Activated naive CD4-positive, alpha-beta T cell treated with anti-CD3 and anti-CD28 coated beads, Interleukin-2, amount 10 ng/mL, durations not matched to agents 7 days and 5 days (primary cell): ENCODE data around the gene HIC2.
"Not testable (repeated sequence)": the region's sequence is repeated elsewhere in the genome, so short reads cannot be mapped to it uniquely, and the experiment has no call there.

Experiments
- CTCF ChIA-PET: fragments of 350-600 bp; sonication (Branson Sonifier 250); formaldehyde crosslinking; loops from one replicate; lab custom pipeline; 2021; ENCODE audit warnings: antibody characterized with exemption; lab: Charles Lee
- DNase-seq: peaks from one replicate; pipeline ENCODE4 v3.0.0-alpha.2; 2020
- H3K27ac Mint-ChIP-seq: one replicate; pipeline ENCODE4 v1.8.0; 2021; ENCODE audit warnings: mild to moderate bottlenecking, moderate library complexity, mixed read lengths
- H3K27me3 Mint-ChIP-seq: one replicate; pipeline ENCODE4 v1.8.0; 2021; ENCODE audit warnings: mild to moderate bottlenecking, mixed read lengths
- H3K36me3 Mint-ChIP-seq: one replicate; pipeline ENCODE4 v1.8.0; 2021; ENCODE audit warnings: mixed read lengths
- H3K4me1 Mint-ChIP-seq: one replicate; pipeline ENCODE4 v1.8.0; 2021; ENCODE audit warnings: mixed read lengths
- H3K4me3 Mint-ChIP-seq: one replicate; pipeline ENCODE4 v1.8.0; 2021; ENCODE audit warnings: mild to moderate bottlenecking, moderate library complexity, mixed read lengths
- H3K9me3 Mint-ChIP-seq: one replicate; pipeline ENCODE4 v1.8.0; 2021; ENCODE audit warnings: mixed read lengths

Gene HIC2

DNA sequence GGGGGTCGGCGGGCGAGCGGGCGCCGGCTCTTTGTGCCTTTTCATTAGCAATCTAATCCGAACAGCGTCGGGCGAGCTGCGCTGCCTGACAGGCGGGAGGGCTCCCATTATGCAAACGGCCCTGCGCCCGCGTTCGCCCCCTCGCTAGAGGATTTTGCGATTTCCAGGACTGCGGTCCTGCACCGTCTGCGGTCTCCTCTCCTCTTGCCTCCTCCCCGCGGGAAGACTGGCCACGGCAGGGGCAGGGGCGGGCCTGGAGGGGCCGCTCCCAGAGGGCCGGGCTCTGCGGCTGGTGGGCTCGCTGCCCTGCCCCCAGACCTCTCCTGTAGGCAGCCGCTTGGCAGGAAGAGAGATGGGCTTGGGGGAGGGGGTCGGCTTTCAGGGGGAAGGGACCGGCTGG, 682 bp downstream of the HIC2 start:
- CTCF ChIA-PET, H3K9me3 Mint-ChIP-seq, H3K27ac Mint-ChIP-seq, H3K36me3 Mint-ChIP-seq, H3K27me3 Mint-ChIP-seq, H3K4me1 Mint-ChIP-seq: not testable (repeated sequence)
- peak overlapping the region; percentile 54 for H3K4me3 Mint-ChIP-seq
- DNase-seq: peak; percentile 32

- H3K4me3 Mint-ChIP-seq, H3K4me1 Mint-ChIP-seq, CTCF ChIA-PET, H3K27ac Mint-ChIP-seq, H3K36me3 Mint-ChIP-seq, H3K27me3 Mint-ChIP-seq, DNase-seq, H3K9me3 Mint-ChIP-seq: not testable (repeated sequence)
Measured at GRCh38 chr22:21418974-21419638, 1.9 kb downstream of the HIC2 start.

DNA sequence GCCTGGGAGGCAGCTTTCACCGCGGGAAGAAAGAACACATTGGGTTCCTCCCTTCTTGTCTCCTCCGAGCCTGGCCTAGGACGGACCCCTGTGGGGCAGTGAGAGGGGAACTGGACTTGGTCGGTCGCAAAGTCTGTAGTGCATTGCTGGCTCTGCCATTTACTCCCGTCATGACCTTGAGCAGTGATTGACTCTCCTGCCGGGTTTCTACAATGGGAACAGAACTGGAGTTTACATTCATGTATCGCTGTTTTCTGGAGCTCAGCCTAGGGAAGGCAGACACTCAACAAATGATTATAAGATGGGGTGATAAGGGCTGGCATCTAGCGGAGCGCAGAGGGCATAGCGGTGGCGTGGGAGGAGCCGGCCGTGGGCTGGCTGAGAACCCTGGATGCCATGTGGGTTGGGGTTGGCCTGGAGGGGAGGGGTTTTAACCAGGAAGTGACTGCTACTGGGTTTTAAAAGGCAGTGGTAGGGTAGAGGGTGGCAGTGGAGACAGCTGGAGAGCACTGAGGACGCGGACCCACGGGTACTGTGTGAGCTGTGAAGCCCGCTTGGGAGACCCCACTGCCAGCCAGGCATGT, 3.1 kb downstream of the HIC2 start:
- DNase-seq, CTCF ChIA-PET, H3K9me3 Mint-ChIP-seq, H3K27ac Mint-ChIP-seq, H3K27me3 Mint-ChIP-seq, H3K4me3 Mint-ChIP-seq, H3K36me3 Mint-ChIP-seq, H3K4me1 Mint-ChIP-seq: not testable (repeated sequence)

- H3K4me3 Mint-ChIP-seq, DNase-seq, H3K4me1 Mint-ChIP-seq, H3K27me3 Mint-ChIP-seq, H3K9me3 Mint-ChIP-seq, CTCF ChIA-PET, H3K27ac Mint-ChIP-seq, H3K36me3 Mint-ChIP-seq: not testable (repeated sequence)
Measured at GRCh38 chr22:21424084-21424709, 7.0 kb downstream of the HIC2 start.

- DNase-seq, CTCF ChIA-PET, H3K9me3 Mint-ChIP-seq: not testable (repeated sequence)
Measured at GRCh38 chr22:21434378-21435233, 17.4 kb downstream of the HIC2 start.

DNA sequence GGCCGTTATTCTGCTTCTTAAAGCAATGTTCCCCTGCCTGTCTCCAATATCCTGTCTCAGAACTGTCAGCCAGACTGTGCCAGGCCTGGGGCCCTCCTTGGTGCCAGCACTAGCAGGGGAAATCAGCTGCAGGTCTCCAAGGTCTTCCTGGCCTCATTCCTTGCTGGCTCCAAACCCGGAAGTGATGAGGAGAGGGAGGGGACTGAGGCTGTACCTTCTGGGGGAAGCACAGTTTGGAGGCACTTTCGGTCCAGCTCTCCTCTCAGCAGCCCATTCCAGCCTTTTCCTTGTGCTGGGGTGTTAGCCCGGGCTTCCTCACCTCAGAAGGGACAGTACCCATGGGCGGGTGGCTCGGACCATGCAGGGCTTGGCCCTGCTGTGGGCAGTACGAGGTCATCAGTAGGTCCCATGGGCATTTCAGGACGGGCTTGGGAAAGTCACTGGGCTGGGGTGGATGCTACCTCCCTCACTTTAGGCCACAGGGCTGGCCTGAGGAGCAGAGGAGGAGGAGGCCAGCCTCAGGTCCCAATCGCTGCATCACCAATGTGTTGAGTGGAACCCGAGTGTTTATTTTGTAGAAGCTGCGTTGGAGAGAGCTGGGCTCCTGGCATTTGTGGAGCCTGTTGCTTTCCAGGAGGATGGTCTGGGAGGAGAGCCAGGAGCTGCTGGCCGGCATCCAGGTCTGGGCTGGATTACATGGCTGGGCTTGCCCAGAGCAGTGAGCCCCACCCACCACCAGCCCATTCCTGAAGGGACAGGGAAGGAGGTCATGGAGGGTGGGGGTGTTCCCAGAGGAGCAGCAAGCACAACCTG, 19.0 kb downstream of the HIC2 start:
- DNase-seq, H3K27ac Mint-ChIP-seq, CTCF ChIA-PET, H3K36me3 Mint-ChIP-seq, H3K9me3 Mint-ChIP-seq, H3K27me3 Mint-ChIP-seq, H3K4me1 Mint-ChIP-seq, H3K4me3 Mint-ChIP-seq: not testable (repeated sequence)

More at GRCh38 chr22:21434378-21435233, 17.4 kb downstream of the HIC2 start:
- not testable (repeated sequence) for H3K4me3 Mint-ChIP-seq, H3K27me3 Mint-ChIP-seq, H3K27ac Mint-ChIP-seq, H3K36me3 Mint-ChIP-seq, H3K4me1 Mint-ChIP-seq

DNA sequence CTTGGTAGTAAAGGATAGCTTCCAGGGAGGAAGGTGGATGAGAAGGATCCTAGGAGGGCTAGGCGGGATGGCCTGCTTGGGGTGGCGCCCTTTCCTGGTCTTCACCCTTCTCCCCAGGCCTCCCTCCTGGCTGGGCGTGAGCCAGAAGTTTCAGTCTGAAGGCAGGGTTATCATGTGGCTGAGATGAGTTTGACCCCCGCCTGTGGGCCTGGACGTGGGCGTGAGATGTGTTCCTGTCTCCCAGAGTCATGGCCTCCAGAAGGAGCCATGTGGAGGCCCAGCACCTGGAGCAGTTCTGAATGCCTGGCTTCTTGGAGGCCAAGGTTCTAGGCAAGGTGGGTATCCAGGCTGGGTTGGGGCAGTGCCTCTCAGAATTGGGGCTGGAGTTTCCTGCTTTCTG, 20.8 kb downstream of the HIC2 start:
- H3K27ac Mint-ChIP-seq, H3K4me1 Mint-ChIP-seq, H3K9me3 Mint-ChIP-seq, H3K27me3 Mint-ChIP-seq, CTCF ChIA-PET, H3K4me3 Mint-ChIP-seq, H3K36me3 Mint-ChIP-seq, DNase-seq: not testable (repeated sequence)

- H3K4me3 Mint-ChIP-seq, CTCF ChIA-PET, H3K4me1 Mint-ChIP-seq, H3K27me3 Mint-ChIP-seq, H3K9me3 Mint-ChIP-seq, H3K36me3 Mint-ChIP-seq, DNase-seq, H3K27ac Mint-ChIP-seq: not testable (repeated sequence)
Measured at GRCh38 chr22:21440018-21440636, 23.0 kb downstream of the HIC2 start.

DNA sequence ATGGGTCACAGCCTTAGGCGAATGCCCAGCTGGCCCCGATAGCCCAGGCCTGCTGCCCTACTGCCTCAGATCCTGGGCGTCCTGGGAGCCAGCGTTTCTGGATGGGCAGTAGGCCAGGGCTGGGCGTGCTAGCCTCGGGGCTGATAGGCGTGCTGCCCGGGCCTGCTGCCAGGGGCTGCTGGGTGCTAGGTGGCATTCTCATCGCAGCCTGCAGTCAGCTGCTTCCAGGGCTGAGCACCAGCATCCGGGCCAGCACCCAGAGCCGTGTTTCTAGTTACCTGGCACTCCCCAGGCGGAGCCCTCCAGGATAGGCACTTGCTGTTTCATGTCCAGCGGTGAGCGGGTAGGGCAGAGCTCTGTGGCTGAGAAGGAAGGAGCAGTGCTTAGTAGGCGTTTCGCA, 23.5 kb downstream of the HIC2 start:
- DNase-seq, H3K4me1 Mint-ChIP-seq, H3K4me3 Mint-ChIP-seq, CTCF ChIA-PET, H3K27ac Mint-ChIP-seq, H3K27me3 Mint-ChIP-seq, H3K36me3 Mint-ChIP-seq, H3K9me3 Mint-ChIP-seq: not testable (repeated sequence)

- DNase-seq, H3K9me3 Mint-ChIP-seq, H3K36me3 Mint-ChIP-seq, CTCF ChIA-PET, H3K27ac Mint-ChIP-seq, H3K27me3 Mint-ChIP-seq, H3K4me1 Mint-ChIP-seq, H3K4me3 Mint-ChIP-seq: not testable (repeated sequence)
Measured at GRCh38 chr22:21441170-21441569, 24.0 kb downstream of the HIC2 start.

- H3K4me1 Mint-ChIP-seq, CTCF ChIA-PET, H3K4me3 Mint-ChIP-seq, H3K27me3 Mint-ChIP-seq, DNase-seq, H3K36me3 Mint-ChIP-seq, H3K9me3 Mint-ChIP-seq, H3K27ac Mint-ChIP-seq: not testable (repeated sequence)
Measured at GRCh38 chr22:21442123-21442522, 25.0 kb downstream of the HIC2 start.

- H3K27me3 Mint-ChIP-seq, DNase-seq, H3K4me3 Mint-ChIP-seq, H3K27ac Mint-ChIP-seq, CTCF ChIA-PET, H3K36me3 Mint-ChIP-seq, H3K4me1 Mint-ChIP-seq, H3K9me3 Mint-ChIP-seq: not testable (repeated sequence)
Measured at GRCh38 chr22:21442646-21443045, 25.5 kb downstream of the HIC2 start.

- CTCF ChIA-PET: no interaction called here
- Mint-ChIP-seq H3K27me3 (no peaks in the 10 kb centered on the region), H3K9me3 (no peaks in the 10 kb centered on the region), H3K4me1 (no peaks in the 10 kb centered on the region), H3K36me3 (peaks cover 3% of the 10 kb centered on the region), H3K27ac (no peak overlapping the region), H3K4me3 (no peak overlapping the region)
- DNase-seq: no peak
Measured at GRCh38 chr22:21443057-21443734, 26.0 kb downstream of the HIC2 start.
